Tibial artery (tissue), 4 donors: Measurements from ENCODE around the gene MOB3A.

Experiments
- DNase-seq, 2 donors: peaks; one replicate each; pipeline ENCODE4 v3.0.0-alpha.2; 2019
- H3K27ac ChIP-seq, 2 donors: fragments of 200-600 bp; sonication (generic) in 1 of 2; 1 replicate in 1 of 2; 2 replicates in 1 of 2; pipeline ENCODE4 v1.5.1; 2018 to 2019; ENCODE audit warnings: mild to moderate bottlenecking in 1 of 2
- H3K27me3 ChIP-seq, 2 donors: fragments of 200-600 bp; sonication (generic) in 1 of 2; one replicate each; pipeline versions ENCODE4 v1.5.1 to v1.6.0; 2016 to 2019
- H3K36me3 ChIP-seq, 3 donors: fragments of 200-600 bp; sonication (generic) in 2 of 3; one replicate each; pipeline ENCODE4 v1.5.1; 2016 to 2019; ENCODE audit warnings: mild to moderate bottlenecking in 2 of 3
- H3K4me1 ChIP-seq, 4 donors: fragments of 200-600 bp; sonication (generic) in 2 of 4; 1 replicate in 3 of 4; 2 replicates in 1 of 4; pipeline ENCODE4 v1.5.1; 2016 to 2019
- H3K4me3 ChIP-seq, 2 donors: fragments of 200-600 bp; sonication (generic) in 1 of 2; 1 replicate in 1 of 2; 2 replicates in 1 of 2; pipeline ENCODE4 v1.5.1; 2018 to 2019; ENCODE audit warnings: mild to moderate bottlenecking in 2 of 2
- H3K9me3 ChIP-seq, 3 donors: fragments of 200-600 bp; sonication (generic) in 1 of 3; one replicate each; pipeline ENCODE4 v1.5.1; 2016 to 2019
- CTCF ChIP-seq, 2 experiments: fragments of 200-600 bp in 1 of 2; fragments of 450-650 bp in 1 of 2; IDR thresholded peaks; one replicate each; pipeline ENCODE4 v1.5.1; 2017 to 2019; ENCODE audit warnings: antibody characterized with exemption in 2 of 2, mild to moderate bottlenecking in 1 of 2, moderate library complexity in 1 of 2
- intact Hi-C: fragments of 100-400 bp; cut with DNase I; formaldehyde crosslinking; loops from one replicate; pipeline ENCODE4 v1.15.0; 2023; ENCODE audit warnings: low total_unique reads

MOB3A gene

DNA sequence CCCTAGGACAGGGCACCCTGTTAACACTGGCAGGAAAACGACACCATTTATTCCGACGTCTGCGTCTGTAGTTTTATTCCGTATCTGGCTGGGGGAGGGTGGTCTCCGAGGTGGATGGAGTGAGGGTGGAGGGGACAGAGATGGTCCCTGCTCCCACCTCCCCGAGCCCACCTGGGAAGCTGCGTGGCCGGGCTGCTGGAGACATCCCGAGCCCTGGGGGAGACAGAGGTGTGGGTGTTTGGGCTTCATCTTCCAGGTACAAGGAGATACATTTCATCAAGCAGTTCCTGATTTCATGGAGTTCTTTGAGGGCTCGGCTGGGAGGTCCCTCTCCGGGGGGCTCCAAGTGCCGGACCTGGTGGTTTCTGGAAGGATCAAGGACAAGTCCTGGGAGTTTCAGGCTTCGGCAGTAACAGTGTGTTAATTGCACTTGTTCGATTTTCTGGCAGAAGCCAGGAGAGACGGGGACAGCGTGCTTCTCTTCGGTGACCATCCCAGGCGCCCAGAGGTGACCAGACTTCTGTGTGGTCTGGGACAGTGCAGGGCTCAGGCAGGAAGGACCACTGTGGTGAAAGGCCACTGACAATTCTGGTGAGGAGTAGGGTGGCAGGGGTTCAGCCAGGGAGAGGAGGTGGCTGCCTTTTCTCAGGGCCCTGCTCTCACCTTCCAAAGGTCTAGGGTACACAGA lies 25.0 kb downstream of the MOB3A start:
- no peaks in the 10 kb centered on the region for H3K27me3 ChIP-seq
- intact Hi-C loops = loop anchor here (5.0 kb wide), 1 partner anchor 144 kb away; no protein-coding TSS in a partner anchor
- no peaks in the 10 kb centered on the region for H3K9me3 ChIP-seq
- no peak overlapping the region for H3K4me3 ChIP-seq
- peaks cover 0 to 8% (median 5%) of the 10 kb centered on the region in 4 donors for H3K4me1 ChIP-seq
- no peak for TF ChIP-seq CTCF (IDR thresholded peaks at IDR 0.05)
- peaks cover 31 to 50% (median 39%) of the 10 kb centered on the region in 3 donors for H3K36me3 ChIP-seq
- DNase-seq = no peak
- no peak overlapping the region for H3K27ac ChIP-seq

- H3K27me3 ChIP-seq = no peaks in the 10 kb centered on the region
- TF ChIP-seq CTCF (IDR thresholded peaks at IDR 0.05) = no peak
- H3K36me3 ChIP-seq = peaks cover 24 to 43% (median 32%) of the 10 kb centered on the region in 3 donors
- intact Hi-C loops = loop anchor here (5.0 kb wide), 1 partner anchor 143 kb away; no protein-coding TSS in a partner anchor
- DNase-seq = no peak
- H3K27ac ChIP-seq = no peak overlapping the region
- peaks cover 0 to 8% (median 5%) of the 10 kb centered on the region in 4 donors for H3K4me1 ChIP-seq
- H3K4me3 ChIP-seq = no peak overlapping the region
- H3K9me3 ChIP-seq = no peaks in the 10 kb centered on the region
Observed at GRCh38 chr19:2070436-2070827, 25.7 kb downstream of the MOB3A start.

DNA sequence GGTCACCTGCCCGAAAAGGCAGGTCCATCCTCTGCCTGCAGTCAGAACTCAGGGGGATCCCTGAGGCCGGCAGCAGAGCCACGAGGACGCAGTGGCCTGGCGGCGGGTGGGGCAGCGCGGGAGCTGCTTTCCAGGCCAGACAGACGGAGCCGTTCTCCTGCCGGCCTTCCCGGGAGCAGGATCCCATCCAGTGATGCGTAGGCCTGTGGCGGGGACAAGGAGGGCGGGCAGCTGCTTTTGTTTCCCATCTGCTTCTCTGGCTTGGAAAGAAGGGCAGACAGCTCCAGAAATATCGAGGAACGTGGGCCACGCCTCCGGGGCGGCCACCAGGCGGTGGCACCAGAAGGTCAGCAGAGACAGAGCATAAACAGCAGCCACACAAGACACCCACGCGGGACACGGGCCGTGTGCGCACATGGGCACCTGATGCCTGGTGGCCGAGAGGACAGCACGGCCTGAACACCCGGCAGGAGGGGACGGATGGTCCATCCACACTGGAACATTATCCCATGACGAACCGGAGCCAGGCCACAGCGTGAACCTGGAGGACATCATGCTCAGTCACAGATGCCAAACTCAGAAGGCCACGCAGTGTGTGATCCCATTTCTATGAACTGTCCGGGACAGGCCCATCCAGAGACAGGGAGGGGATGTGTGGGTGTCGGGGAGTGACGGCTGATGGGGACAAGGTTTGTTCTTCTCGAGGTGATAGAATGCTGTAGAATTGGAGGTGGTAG lies 31.2 kb downstream of the MOB3A start:
- Histone ChIP-seq H3K27me3 (no peaks in the 10 kb centered on the region), H3K4me1 (peaks cover 6 to 44% (median 31%) of the 10 kb centered on the region in 4 donors), H3K9me3 (no peaks in the 10 kb centered on the region), H3K36me3 (no peaks in the 10 kb centered on the region), H3K4me3 (peak overlapping the region; percentile 13 to 30), H3K27ac (peak overlapping the region; percentile 78 to 84)
- peak in 1 of 2 experiments; percentile 20 for TF ChIP-seq CTCF (IDR thresholded peaks at IDR 0.05)
- intact Hi-C loops = no loop called here
- peak; percentile 58 to 87 for DNase-seq

- H3K27me3 ChIP-seq = no peaks in the 10 kb centered on the region
- no peaks in the 10 kb centered on the region for H3K9me3 ChIP-seq
- H3K27ac ChIP-seq = peak overlapping the region; percentile 78 to 84
- peak overlapping the region; percentile 13 to 30 for H3K4me3 ChIP-seq
- H3K4me1 ChIP-seq = peaks cover 10 to 44% (median 33%) of the 10 kb centered on the region in 4 donors
- no peak for DNase-seq
- no peak for TF ChIP-seq CTCF (IDR thresholded peaks at IDR 0.05)
- H3K36me3 ChIP-seq = no peaks in the 10 kb centered on the region
- intact Hi-C loops = no loop called here
Observed at GRCh38 chr19:2064395-2064787, 31.7 kb downstream of the MOB3A start.

DNA sequence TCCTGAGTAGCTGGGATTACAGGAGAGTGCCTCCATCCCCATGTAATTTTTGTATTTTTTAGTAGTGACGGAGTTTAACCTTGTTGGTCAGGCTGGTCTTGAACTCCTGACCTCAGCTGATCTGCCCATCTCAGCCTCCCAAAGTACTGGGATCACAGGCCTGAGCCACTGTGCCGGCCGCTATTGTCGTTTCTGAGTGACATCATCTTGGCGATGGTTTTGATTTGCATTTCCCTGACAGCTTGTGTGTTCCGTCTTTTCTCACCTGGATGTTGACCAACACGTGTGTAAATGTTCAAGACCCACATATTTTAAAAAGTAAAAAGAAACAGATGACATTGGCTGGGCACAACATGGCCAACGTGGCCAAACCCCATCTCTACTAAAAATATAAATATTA lies 32.3 kb downstream of the MOB3A start:
- DNase-seq = no peak
- no peaks in the 10 kb centered on the region for H3K36me3 ChIP-seq
- intact Hi-C loops = no loop called here
- H3K27ac ChIP-seq = peak overlapping the region; percentile 78 to 84
- peaks cover 10 to 48% (median 36%) of the 10 kb centered on the region in 4 donors for H3K4me1 ChIP-seq
- H3K9me3 ChIP-seq = no peaks in the 10 kb centered on the region
- H3K27me3 ChIP-seq = no peaks in the 10 kb centered on the region
- H3K4me3 ChIP-seq = no peak overlapping the region
- TF ChIP-seq CTCF (IDR thresholded peaks at IDR 0.05) = no peak
